GM12801 (cell line): ENCODE measurements around the gene TBL1X.

Source experiments
- TF ChIP-seq, protein P1 (sequence below): IDR thresholded peaks from one replicate; pipeline ENCODE4 v1.5.1; 2011; ENCODE audit warnings: control low read depth; ENCODE audit not compliant: insufficient read length; ENCODE audit errors: extremely low read depth

Gene TBL1X

DNA sequence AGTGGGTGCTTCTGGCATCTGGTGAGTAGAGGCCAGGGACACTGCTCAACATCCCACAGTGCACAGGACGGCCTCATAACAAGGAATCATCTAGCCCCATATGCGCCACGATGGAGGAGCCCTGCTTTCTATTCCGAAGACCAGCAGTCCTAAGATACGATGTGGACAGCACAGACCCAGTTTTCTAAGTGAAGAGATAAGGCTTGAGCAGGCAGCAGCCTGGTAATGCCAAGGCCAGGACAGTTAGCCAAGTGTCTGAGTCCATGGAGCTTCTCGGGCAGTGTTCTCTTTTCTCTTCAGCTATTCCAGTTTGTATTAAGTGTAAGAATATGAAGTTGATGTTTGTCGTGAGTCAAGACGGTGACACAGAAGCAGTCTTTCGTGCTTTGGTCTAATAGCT lies 112.7 kb downstream of the TBL1X start:
- TF ChIP-seq, protein P1, sequence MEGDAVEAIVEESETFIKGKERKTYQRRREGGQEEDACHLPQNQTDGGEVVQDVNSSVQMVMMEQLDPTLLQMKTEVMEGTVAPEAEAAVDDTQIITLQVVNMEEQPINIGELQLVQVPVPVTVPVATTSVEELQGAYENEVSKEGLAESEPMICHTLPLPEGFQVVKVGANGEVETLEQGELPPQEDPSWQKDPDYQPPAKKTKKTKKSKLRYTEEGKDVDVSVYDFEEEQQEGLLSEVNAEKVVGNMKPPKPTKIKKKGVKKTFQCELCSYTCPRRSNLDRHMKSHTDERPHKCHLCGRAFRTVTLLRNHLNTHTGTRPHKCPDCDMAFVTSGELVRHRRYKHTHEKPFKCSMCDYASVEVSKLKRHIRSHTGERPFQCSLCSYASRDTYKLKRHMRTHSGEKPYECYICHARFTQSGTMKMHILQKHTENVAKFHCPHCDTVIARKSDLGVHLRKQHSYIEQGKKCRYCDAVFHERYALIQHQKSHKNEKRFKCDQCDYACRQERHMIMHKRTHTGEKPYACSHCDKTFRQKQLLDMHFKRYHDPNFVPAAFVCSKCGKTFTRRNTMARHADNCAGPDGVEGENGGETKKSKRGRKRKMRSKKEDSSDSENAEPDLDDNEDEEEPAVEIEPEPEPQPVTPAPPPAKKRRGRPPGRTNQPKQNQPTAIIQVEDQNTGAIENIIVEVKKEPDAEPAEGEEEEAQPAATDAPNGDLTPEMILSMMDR = no peak

GRCh38 chrX:9578083-9578779 lies 113.4 kb downstream of the TBL1X start:
- TF ChIP-seq, protein P1 = no peak

GRCh38 chrX:9581771-9582385 lies 117.0 kb downstream of the TBL1X start:
- TF ChIP-seq, protein P1 = no peak

- TF ChIP-seq, protein P1 = no peak
Observed at GRCh38 chrX:9582956-9583355, 118.1 kb downstream of the TBL1X start.

DNA sequence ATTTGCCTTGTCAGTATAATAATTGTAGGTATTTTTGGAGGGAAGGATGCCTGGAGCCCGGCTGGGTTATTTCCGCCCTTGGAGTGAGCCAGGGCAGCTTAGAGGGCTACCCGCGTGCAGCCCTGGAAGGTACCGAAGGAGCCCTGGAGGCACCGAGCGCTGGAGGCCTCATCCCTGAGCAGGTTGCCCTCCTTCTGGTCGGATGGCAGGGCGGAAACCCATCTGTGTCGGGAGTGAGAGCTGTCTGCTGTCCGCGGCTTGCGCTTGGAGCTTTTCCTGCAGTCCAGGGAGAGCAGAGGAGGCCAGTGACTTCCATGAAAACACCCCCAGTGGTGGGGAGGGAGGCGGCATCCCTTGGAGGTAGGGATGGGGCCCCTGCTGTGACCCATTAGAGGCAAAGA lies 122.1 kb downstream of the TBL1X start:
- TF ChIP-seq, protein P1 = no peak

DNA sequence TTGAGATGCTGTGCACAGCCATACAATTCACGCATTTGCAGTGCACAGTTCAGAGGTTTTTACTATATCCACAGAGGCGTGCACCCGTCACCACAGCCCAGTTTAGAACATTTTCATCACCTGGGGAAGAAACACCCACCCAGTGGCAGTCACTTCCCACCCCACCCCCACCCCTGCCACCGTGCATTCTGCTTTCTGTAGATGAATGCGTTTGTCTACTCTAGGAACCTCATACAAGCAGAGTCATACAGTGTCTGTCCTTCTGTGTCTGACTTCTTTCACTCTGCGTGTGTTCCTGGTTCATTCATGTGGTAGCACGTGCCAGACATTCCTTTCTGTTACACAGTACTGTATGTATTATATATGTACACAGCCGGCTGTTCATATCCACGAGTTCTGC lies 122.8 kb downstream of the TBL1X start:
- TF ChIP-seq, protein P1 = no peak

DNA sequence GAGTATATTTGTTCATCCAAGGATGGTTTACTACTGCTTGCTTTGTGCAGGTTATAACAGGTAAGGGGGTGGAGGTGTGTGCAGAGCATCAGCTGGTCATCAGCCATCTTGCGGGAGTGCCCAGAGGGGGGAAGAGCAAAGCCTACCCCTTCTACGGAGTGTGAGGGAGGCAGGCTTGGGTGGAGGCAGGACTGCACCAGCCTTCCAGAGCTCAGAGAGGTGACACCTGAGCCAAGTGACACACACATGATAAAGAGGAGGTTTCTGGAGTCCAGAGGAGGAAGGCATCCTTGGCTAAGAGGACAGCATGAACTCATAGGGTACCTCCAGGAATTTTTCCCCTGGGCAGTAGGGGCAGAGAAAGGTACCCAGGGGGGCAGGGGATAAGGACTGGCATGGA lies 126.6 kb downstream of the TBL1X start:
- TF ChIP-seq, protein P1 = no peak
